GM12878 (cell line): Measurements from ENCODE around the gene RTN4RL1. TPM values are rescaled to one million over a fixed set of nuclear protein-coding genes. Genes with fewer than 3 reads are reported as not detected.

Source experiments
- BCLAF1 ChIP-seq: fragments of 450-650 bp; IDR thresholded peaks from 2 replicates; pipeline ENCODE4 v1.6.1; 2017; ENCODE audit warnings: antibody characterized with exemption, mild to moderate bottlenecking, moderate library complexity
- BMI1 ChIP-seq: fragments of 450-650 bp; IDR thresholded peaks from 2 replicates; pipeline ENCODE4 v1.6.1; 2016; ENCODE audit warnings: mild to moderate bottlenecking, moderate library complexity, borderline replicate concordance
- CEBPZ ChIP-seq: fragments of 150-350 bp; IDR thresholded peaks from 2 replicates; pipeline ENCODE4 v1.6.1; 2016; ENCODE audit warnings: low read depth, low read length
- CREM ChIP-seq: IDR thresholded peaks from 2 replicates; pipeline ENCODE4 v1.6.1; 2014; ENCODE audit warnings: antibody characterized with exemption, low read depth
- EED ChIP-seq: sonication (generic); IDR thresholded peaks from 2 replicates; pipeline ENCODE4 v1.6.1; 2016; ENCODE audit warnings: antibody characterized with exemption, low read depth
- MAX ChIP-seq: IDR thresholded peaks from 2 replicates; pipeline ENCODE4 v1.6.1; 2012; ENCODE audit warnings: low read depth, low read length, improper control_type of control experiment
- MEF2B ChIP-seq: fragments of 450-650 bp; IDR thresholded peaks from 2 replicates; pipeline ENCODE4 v1.6.1; 2018; ENCODE audit warnings: mild to moderate bottlenecking, moderate library complexity; ENCODE audit not compliant: partially characterized antibody, poor library complexity, severe bottlenecking
- MXI1 ChIP-seq: fragments of 150-350 bp; IDR thresholded peaks from 2 replicates; pipeline ENCODE4 v1.6.1; 2011; ENCODE audit warnings: low read depth, mild to moderate bottlenecking, inconsistent platforms, low read length, improper control_type of control experiment
- MYC ChIP-seq: IDR thresholded peaks from 2 replicates; pipeline ENCODE4 v1.6.1; 2011; ENCODE audit warnings: mild to moderate bottlenecking, low read length, moderate library complexity, inconsistent platforms; ENCODE audit not compliant: insufficient read depth, insufficient replicate concordance, insufficient read length, severe bottlenecking
- NFXL1 ChIP-seq: fragments of 450-650 bp; IDR thresholded peaks from 2 replicates; pipeline ENCODE4 v1.6.1; 2017; ENCODE audit warnings: antibody characterized with exemption, mild to moderate bottlenecking, borderline replicate concordance
- RB1 ChIP-seq: fragments of 450-650 bp; formaldehyde crosslinking; IDR thresholded peaks from 2 replicates; pipeline ENCODE4 v1.6.1; 2017; ENCODE audit warnings: mild to moderate bottlenecking, borderline replicate concordance
- RCOR1 ChIP-seq: conservative IDR thresholded peaks from 2 replicates; pipeline ENCODE4 v1.6.1; 2012; ENCODE audit warnings: low read depth, low read length, improper control_type of control experiment
- RELB ChIP-seq: fragments of 450-650 bp; IDR thresholded peaks from 2 replicates; pipeline ENCODE4 v1.6.1; 2017; ENCODE audit warnings: low read depth, mild to moderate bottlenecking, moderate library complexity
- TAF1 ChIP-seq: IDR thresholded peaks from 2 replicates; pipeline ENCODE4 v1.6.1; 2011; ENCODE audit warnings: mild to moderate bottlenecking, low read depth, low read length, borderline replicate concordance
- TBL1XR1 ChIP-seq: IDR thresholded peaks from 2 replicates; pipeline ENCODE4 v1.6.1; 2012; ENCODE audit warnings: low read depth, low read length, improper control_type of control experiment
- ZNF592 ChIP-seq: fragments of 450-650 bp; IDR thresholded peaks from 2 replicates; pipeline ENCODE4 v1.6.1; 2017; ENCODE audit warnings: mild to moderate bottlenecking, moderate library complexity
- polyA plus RNA-seq, 11 experiments: library from polyadenylated mRNA; depleted of rRNA in 4 of 11; unstranded in 6 of 11; stranded (reverse) in 5 of 11; fragments of >200 nt; fragmentation: Nextera tagmentation in 4 of 11; fragmentation: Illumina TruSeq in 1 of 11; extraction: Ambion mirVana in 4 of 11; extraction: Trizol in 1 of 11; gene quantifications; 1 replicate in 1 of 11; 2 replicates in 10 of 11; pipeline versions ENCODE4 v1.2.1 to v1.2.3, GENCODE V29; 2011 to 2016; ENCODE audit warnings: inconsistent platforms in 2 of 11, missing spikeins in 2 of 11, low read depth in 1 of 11
- total RNA-seq, 4 experiments: library from RNA; depleted of rRNA in 3 of 4; stranded (reverse); fragments of >200 nt in 3 of 4; fragmentation: Illumina TruSeq in 1 of 4; extraction: Trizol in 1 of 4; gene quantifications; 2 replicates each; pipeline versions ENCODE4 v1.2.1 to v1.2.3, GENCODE V29; 2013 to 2021

RTN4RL1 gene
- total and polyA plus RNA-seq, 10 of the 15 experiments (the other 5 are each of a cell fraction or from before 2014, with no cell fraction given) = 0.08 to 0.11 (median 0.10) TPM; not detected in 7

GRCh38 chr17:2041561-2042389, 16.6 kb upstream of the RTN4RL1 start, which contains the start of gene OVCA2 (continued):
- TF ChIP-seq MYC (no peak), BMI1 (peak; percentile 100), CREM (peak; percentile 85), RELB (peak; percentile 67), MEF2B (peak; percentile 64), EED (no peak), CEBPZ (no peak), TBL1XR1 (no peak), TAF1 (peak; percentile 92), MXI1 (peak; percentile 97), RB1 (peak; percentile 37; the same call in 1 of the 2 replicates), NFXL1 (no peak), BCLAF1 (no peak), ZNF592 (no peak), RCOR1 (no peak), MAX (peak; percentile 39; the same call in 1 of the 2 replicates)
